Measurements from ENCODE around the gene SERPINI1. TPM values are rescaled to one million over a fixed set of nuclear protein-coding genes. Genes with fewer than 3 reads are reported as not detected.

SERPINI1 gene
- polyA plus RNA-seq, 1 experiment = 0.91 TPM

GRCh38 chr3:167870759-167871158 is 135.2 kb downstream of the SERPINI1 start:
- ChIA-PET POLR2A (no interaction called here), CTCF (interaction anchor here (1.6 kb wide), 1 partner anchor 12 kb away, joined by 3 read pairs; no protein-coding TSS in a partner anchor)
- Histone ChIP-seq H3K36me3 (ENCODE audit: control insufficient read depth, insufficient read depth, low read length) (no peaks in the 10 kb centered on the region), H3K4me3 (ENCODE audit: low read depth, low read length) (no peak overlapping the region), H3K27me3 (ENCODE audit: control insufficient read depth, insufficient read depth, low read length) (no peaks in the 10 kb centered on the region)
- no peak for TF ChIP-seq CTCF (IDR thresholded peaks at IDR 0.05; ENCODE audit: insufficient read depth, low read depth, low read length)
- no peak for DNase-seq (ENCODE audit: low read depth)

- no peak for TF ChIP-seq CTCF (IDR thresholded peaks at IDR 0.05; ENCODE audit: insufficient read depth, low read depth, low read length)
- POLR2A ChIA-PET = no interaction called here
- CTCF ChIA-PET = interaction anchor here (0.8 to 1.6 kb wide), 2 partner anchors 9 to 13 kb away, joined by 3 read pairs; no protein-coding TSS in a partner anchor
Measured at GRCh38 chr3:167872032-167872431, 136.5 kb downstream of the SERPINI1 start.

GRCh38 chr3:167872941-167873340 is 137.4 kb downstream of the SERPINI1 start:
- Histone ChIP-seq H3K36me3 (ENCODE audit: control insufficient read depth, insufficient read depth, low read length) (no peaks in the 10 kb centered on the region), H3K4me3 (ENCODE audit: low read depth, low read length) (no peak overlapping the region), H3K27me3 (ENCODE audit: control insufficient read depth, insufficient read depth, low read length) (no peaks in the 10 kb centered on the region)
- no peak for TF ChIP-seq CTCF (IDR thresholded peaks at IDR 0.05; ENCODE audit: insufficient read depth, low read depth, low read length)
- ChIA-PET POLR2A (no interaction called here), CTCF (interaction anchor here (0.5 kb wide), 1 partner anchor 22 kb away, joined by 3 read pairs; no protein-coding TSS in a partner anchor)
- no peak for DNase-seq (ENCODE audit: low read depth)

More at GRCh38 chr3:167872032-167872431, 136.5 kb downstream of the SERPINI1 start:
- no peak for DNase-seq (ENCODE audit: low read depth)
- no peak overlapping the region for H3K4me3 ChIP-seq (ENCODE audit: low read depth, low read length)
- H3K27me3 ChIP-seq (ENCODE audit: control insufficient read depth, insufficient read depth, low read length) = no peaks in the 10 kb centered on the region
- no peaks in the 10 kb centered on the region for H3K36me3 ChIP-seq (ENCODE audit: control insufficient read depth, insufficient read depth, low read length)

- Histone ChIP-seq H3K4me3 (ENCODE audit: low read depth, low read length) (no peak overlapping the region), H3K27me3 (ENCODE audit: control insufficient read depth, insufficient read depth, low read length) (no peaks in the 10 kb centered on the region), H3K36me3 (ENCODE audit: control insufficient read depth, insufficient read depth, low read length) (no peaks in the 10 kb centered on the region)
- no peak for TF ChIP-seq CTCF (IDR thresholded peaks at IDR 0.05; ENCODE audit: insufficient read depth, low read depth, low read length)
- CTCF ChIA-PET = interaction anchor here (1.0 kb wide), 1 partner anchor 9 kb away, joined by 3 read pairs; no protein-coding TSS in a partner anchor
- no peak for DNase-seq (ENCODE audit: low read depth)
- POLR2A ChIA-PET = no interaction called here
Measured at GRCh38 chr3:167874671-167875372, 139.3 kb downstream of the SERPINI1 start.

Small RNAs within 50 kb of the gene (small RNA-seq; reads per million reads assigned to genes)
- not detected for gene HMGN1P8 (ENCODE audit: insufficient read length, low read depth, low replicate concordance)

Other genes starting within 250 kb of the SERPINI1 start
- not detected in 2 replicates for gene WDR49, start 81.8 kb upstream of the SERPINI1 start, polyA plus RNA-seq (2011; rRNA removed)
- gene PDCD10, start 829 bp upstream of the SERPINI1 start, polyA plus RNA-seq (2011; rRNA removed) = 24.4 and 61.0 TPM in 2 replicates